Transverse colon (tissue), 4 donors: Measurements from ENCODE around the gene ARHGAP8. TPM values are rescaled to one million over a fixed set of nuclear protein-coding genes. Genes with fewer than 3 reads are reported as not detected.
"Not testable (repeated sequence)": the region's sequence is repeated elsewhere in the genome, so short reads cannot be mapped to it uniquely, and the experiment has no call there.

Experiments used
- DNase-seq: peaks from one replicate; pipeline ENCODE4 v3.0.0-alpha.2; 2019
- H3K27ac ChIP-seq, 4 donors: fragments of 200-600 bp; sonication (generic); 2 replicates each; pipeline ENCODE4 v1.5.1; 2016 to 2018; ENCODE audit warnings: inconsistent platforms in 4 of 4
- H3K27me3 ChIP-seq: fragments of 200-600 bp; sonication (generic); 2 replicates; pipeline ENCODE4 v1.5.1; 2017; ENCODE audit warnings: inconsistent platforms
- H3K36me3 ChIP-seq, 4 donors: fragments of 200-600 bp; sonication (generic); 2 replicates each; pipeline ENCODE4 v1.5.1; 2017 to 2019; ENCODE audit warnings: inconsistent platforms in 4 of 4
- H3K4me1 ChIP-seq, 4 donors: fragments of 200-600 bp; sonication (generic); 2 replicates each; pipeline ENCODE4 v1.5.1; 2017 to 2020; ENCODE audit warnings: inconsistent platforms in 4 of 4
- H3K4me3 ChIP-seq, 4 donors: fragments of 200-600 bp; sonication (generic); 1 replicate in 1 of 4; 2 replicates in 3 of 4; pipeline versions ENCODE4 v1.5.1 to v1.6.1; 2017 to 2019; ENCODE audit warnings: inconsistent platforms in 4 of 4
- H3K9me3 ChIP-seq, 2 donors: fragments of 200-600 bp; sonication (generic); 2 replicates each; pipeline ENCODE4 v1.5.1; 2017 to 2019; ENCODE audit warnings: inconsistent platforms in 2 of 2
- EP300 ChIP-seq: sonication (generic); formaldehyde crosslinking; IDR thresholded peaks from one replicate; pipeline ENCODE4 v1.6.1; 2017; ENCODE audit warnings: antibody characterized with exemption, low read depth
- POLR2A ChIP-seq: fragments of 450-650 bp; IDR thresholded peaks from one replicate; pipeline ENCODE4 v1.6.1; 2016; ENCODE audit warnings: antibody characterized with exemption, mild to moderate bottlenecking, moderate library complexity
- POLR2AphosphoS5 ChIP-seq, 3 donors: sonication (generic); formaldehyde crosslinking; IDR thresholded peaks; one replicate each; pipeline ENCODE4 v1.6.1; 2016; ENCODE audit warnings: antibody characterized with exemption in 3 of 3
- WGBS, 2 donors: methylation state at CpG; one replicate each; pipeline ENCODE4 v1.1.5; 2018; ENCODE audit warnings: low coverage in 1 of 2; 5-methylcytosine and 5-hydroxymethylcytosine counted together
- in situ Hi-C, 4 donors: fragments of 200-750 bp; cut with MboI; loops; one replicate each; pipeline versions ENCODE4 v1.15.0 to v1.15.1; 2017; ENCODE audit warnings: low sequenced_read_pairs in 3 of 4, low pct_ligation_motif_present in 1 of 4, low pct_unique_long_range_greater_than_20kb in 1 of 4
- intact Hi-C: fragments of 100-400 bp; cut with DNase I; formaldehyde crosslinking; loops from one replicate; pipeline ENCODE4 v1.15.1; 2023; ENCODE audit warnings: low total_unique reads
- total RNA-seq, 4 donors: library from RNA; depleted of rRNA; stranded (reverse); fragments of >200 nt; gene quantifications; one replicate each; pipeline ENCODE4 v1.1.0, GENCODE V29; 2016
- TF ChIP-seq, protein P1 (sequence below), 5 experiments: fragments of 200-600 bp in 3 of 5; fragments of 450-650 bp in 2 of 5; sonication (generic) in 3 of 5; IDR thresholded peaks; 1 replicate in 2 of 5; 2 replicates in 3 of 5; pipeline ENCODE4 v1.5.1; 2016 to 2017; ENCODE audit warnings: antibody characterized with exemption in 5 of 5, inconsistent platforms in 3 of 5, mild to moderate bottlenecking in 2 of 5, moderate library complexity in 1 of 5

The ARHGAP8 gene
- total RNA-seq, 4 donors from 2014 or later: 28.6 to 51.5 (median 31.5) TPM

DNA sequence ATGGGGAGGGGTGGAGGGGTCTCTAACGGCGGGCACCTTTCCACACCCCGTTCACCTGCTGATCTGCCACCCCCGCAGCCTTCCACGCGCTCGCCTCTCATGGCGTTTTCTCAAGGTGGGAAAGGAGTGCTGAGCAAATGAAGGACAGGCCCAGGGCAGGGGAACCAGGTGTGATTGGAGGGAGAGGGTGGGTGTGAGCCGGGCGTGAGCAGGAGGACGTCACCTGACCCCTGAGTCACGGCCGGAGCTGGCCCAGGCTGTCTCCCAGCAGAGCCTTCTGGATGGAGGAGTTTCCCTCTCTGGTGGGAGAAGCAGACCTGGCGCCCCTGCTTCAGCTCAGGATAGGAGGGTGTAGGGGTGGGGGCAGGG, 14.0 kb upstream of the ARHGAP8 start:
- in situ Hi-C loops (loop anchor here in 1 of 4 donors (5.0 kb wide), 1 partner anchor 41 kb away; no protein-coding TSS in a partner anchor), intact Hi-C loops (no loop called here)
- TF ChIP-seq, protein P1, sequence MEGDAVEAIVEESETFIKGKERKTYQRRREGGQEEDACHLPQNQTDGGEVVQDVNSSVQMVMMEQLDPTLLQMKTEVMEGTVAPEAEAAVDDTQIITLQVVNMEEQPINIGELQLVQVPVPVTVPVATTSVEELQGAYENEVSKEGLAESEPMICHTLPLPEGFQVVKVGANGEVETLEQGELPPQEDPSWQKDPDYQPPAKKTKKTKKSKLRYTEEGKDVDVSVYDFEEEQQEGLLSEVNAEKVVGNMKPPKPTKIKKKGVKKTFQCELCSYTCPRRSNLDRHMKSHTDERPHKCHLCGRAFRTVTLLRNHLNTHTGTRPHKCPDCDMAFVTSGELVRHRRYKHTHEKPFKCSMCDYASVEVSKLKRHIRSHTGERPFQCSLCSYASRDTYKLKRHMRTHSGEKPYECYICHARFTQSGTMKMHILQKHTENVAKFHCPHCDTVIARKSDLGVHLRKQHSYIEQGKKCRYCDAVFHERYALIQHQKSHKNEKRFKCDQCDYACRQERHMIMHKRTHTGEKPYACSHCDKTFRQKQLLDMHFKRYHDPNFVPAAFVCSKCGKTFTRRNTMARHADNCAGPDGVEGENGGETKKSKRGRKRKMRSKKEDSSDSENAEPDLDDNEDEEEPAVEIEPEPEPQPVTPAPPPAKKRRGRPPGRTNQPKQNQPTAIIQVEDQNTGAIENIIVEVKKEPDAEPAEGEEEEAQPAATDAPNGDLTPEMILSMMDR (IDR thresholded peaks at IDR 0.05): no peak
- TF ChIP-seq POLR2AphosphoS5 (IDR thresholded peaks at IDR 0.05) (no peak), POLR2A (peak; percentile 25)
- Histone ChIP-seq H3K9me3 (no peaks in the 10 kb centered on the region), H3K4me3 (no peak overlapping the region), H3K4me1 (peaks cover 0 to 12% (median 9%) of the 10 kb centered on the region in 4 donors), H3K36me3 (no peaks in the 10 kb centered on the region), H3K27me3 (peaks cover 6% of the 10 kb centered on the region), H3K27ac (no peak overlapping the region)
- peak; percentile 57 for DNase-seq
- WGBS, 2 donors: 52% methylated on average over 14 of the region's 14 CpGs; no CpG with 5 or more reads in 1 of the 2 donors

GRCh38 chr22:44739024-44739423, 13.4 kb upstream of the ARHGAP8 start:
- in situ Hi-C loops (loop anchor here in 1 of 4 donors (5.0 kb wide), 1 partner anchor 42 kb away; no protein-coding TSS in a partner anchor), intact Hi-C loops (no loop called here)
- no peak for DNase-seq
- Histone ChIP-seq H3K27ac (no peak overlapping the region), H3K4me3 (no peak overlapping the region), H3K36me3 (no peaks in the 10 kb centered on the region), H3K9me3 (no peaks in the 10 kb centered on the region), H3K27me3 (peaks cover 6% of the 10 kb centered on the region), H3K4me1 (peaks cover 0 to 19% (median 12%) of the 10 kb centered on the region in 4 donors)
- WGBS, 2 donors: 91% methylated on average over 3 of the region's 5 CpGs; no CpG with 5 or more reads in 1 of the 2 donors
- TF ChIP-seq EP300 (no peak), POLR2AphosphoS5 (IDR thresholded peaks at IDR 0.05) (no peak), POLR2A (no peak)
- TF ChIP-seq, protein P1 (IDR thresholded peaks at IDR 0.05): no peak

GRCh38 chr22:44739666-44740065, 12.7 kb upstream of the ARHGAP8 start:
- H3K27me3 ChIP-seq, H3K4me3 ChIP-seq, H3K9me3 ChIP-seq, H3K36me3 ChIP-seq, intact Hi-C loops, H3K27ac ChIP-seq, DNase-seq: not testable (repeated sequence)
- peaks cover 0 to 19% (median 13%) of the 10 kb centered on the region in 4 donors for H3K4me1 ChIP-seq
- in situ Hi-C loops: loop anchor here in 1 of 4 donors (5.0 kb wide), 1 partner anchor 42 kb away; no protein-coding TSS in a partner anchor
- 55 to 100% methylated on average over 1 to 10 of the region's 10 CpGs for WGBS, 2 donors

DNA sequence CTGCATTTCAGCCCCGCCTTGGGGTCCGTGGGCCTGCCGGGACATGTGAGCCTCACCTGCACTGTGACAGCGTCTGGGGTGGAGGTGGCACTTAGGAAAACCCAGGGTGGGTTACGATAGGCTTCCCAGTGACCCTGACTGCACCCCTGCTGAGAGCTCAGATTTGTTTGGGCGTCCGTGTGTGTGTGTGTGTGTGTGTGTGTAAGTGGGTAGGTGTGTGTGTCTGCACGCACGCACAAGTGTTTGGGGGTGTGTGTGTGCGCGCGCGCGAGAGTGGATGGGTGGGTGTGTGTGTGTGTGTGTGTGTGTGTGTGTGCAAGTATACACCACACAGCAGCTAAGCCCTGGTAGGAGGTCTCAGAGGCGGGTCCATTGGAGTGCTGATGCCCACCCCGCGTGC, 12.1 kb upstream of the ARHGAP8 start:
- intact Hi-C loops: no loop called here
- Histone ChIP-seq H3K27ac (no peak overlapping the region), H3K36me3 (no peaks in the 10 kb centered on the region), H3K4me1 (peaks cover 0 to 19% (median 13%) of the 10 kb centered on the region in 4 donors), H3K27me3 (peaks cover 6% of the 10 kb centered on the region), H3K4me3 (no peak overlapping the region), H3K9me3 (no peaks in the 10 kb centered on the region)
- in situ Hi-C loops: no loop called here
- TF ChIP-seq POLR2A (no peak), POLR2AphosphoS5 (IDR thresholded peaks at IDR 0.05) (no peak), EP300 (no peak)
- TF ChIP-seq, protein P1 (IDR thresholded peaks at IDR 0.05): no peak
- 78% methylated on average over 17 of the region's 17 CpGs; no CpG with 5 or more reads in 1 of the 2 donors for WGBS, 2 donors
- DNase-seq: no peak

- intact Hi-C loops (no loop called here), in situ Hi-C loops (no loop called here)
- peaks cover 0 to 29% (median 19%) of the 10 kb centered on the region in 4 donors for H3K4me1 ChIP-seq
- H3K27ac ChIP-seq: peak overlapping the region; percentile 37 to 74 (median 68)
- 35 to 38% methylated on average over 7 to 9 of the region's 9 CpGs for WGBS, 2 donors
- DNase-seq: peak; percentile 48
- H3K9me3 ChIP-seq: no peaks in the 10 kb centered on the region
- TF ChIP-seq EP300: no peak
- no peak for TF ChIP-seq POLR2AphosphoS5 (IDR thresholded peaks at IDR 0.05)
- H3K4me3 ChIP-seq: no peak overlapping the region
- H3K27me3 ChIP-seq: peaks cover 2% of the 10 kb centered on the region
- H3K36me3 ChIP-seq: no peaks in the 10 kb centered on the region
Measured at GRCh38 chr22:44741929-44742328, 10.4 kb upstream of the ARHGAP8 start.
